Subcutaneous abdominal adipose tissue (tissue), 5 donors: ENCODE data around the gene EYS.
"Not testable (repeated sequence)": the region's sequence is repeated elsewhere in the genome, so short reads cannot be mapped to it uniquely, and the experiment has no call there.

Experiments
- H3K27ac ChIP-seq: one replicate; pipeline ENCODE4 v1.7.0; 2013; ENCODE audit warnings: low read depth, mild to moderate bottlenecking, inconsistent platforms, low read length, moderate library complexity
- H3K27me3 ChIP-seq, 5 donors: one replicate each; pipeline ENCODE4 v1.7.0; 2013; ENCODE audit warnings: low read length in 5 of 5, inconsistent platforms in 1 of 5; ENCODE audit not compliant: control insufficient read depth in 5 of 5, insufficient read depth in 4 of 5
- H3K36me3 ChIP-seq, 5 donors: one replicate each; pipeline ENCODE4 v1.7.0; 2013; ENCODE audit warnings: low read length in 5 of 5; ENCODE audit not compliant: control insufficient read depth in 5 of 5, insufficient read depth in 5 of 5
- H3K4me1 ChIP-seq, 5 donors: one replicate each; pipeline ENCODE4 v1.7.0; 2013; ENCODE audit warnings: low read length in 5 of 5, mild to moderate bottlenecking in 3 of 5, moderate library complexity in 1 of 5; ENCODE audit not compliant: control insufficient read depth in 5 of 5, insufficient read depth in 5 of 5
- H3K4me3 ChIP-seq, 5 donors: one replicate each; pipeline ENCODE4 v1.7.0; 2013; ENCODE audit warnings: low read length in 5 of 5, low read depth in 1 of 5
- H3K9ac ChIP-seq, 5 donors: one replicate each; pipeline ENCODE4 v1.7.0; 2013; ENCODE audit warnings: low read length in 5 of 5, mild to moderate bottlenecking in 4 of 5, moderate library complexity in 3 of 5
- H3K9me3 ChIP-seq, 5 donors: one replicate each; pipeline ENCODE4 v1.7.0; 2013; ENCODE audit warnings: low read length in 5 of 5; ENCODE audit not compliant: control insufficient read depth in 5 of 5
- donor health status: healthy.
- donor health status: healthy.
- donor health status: healthy.
- donor health status: healthy.
- donor health status: healthy.

The EYS gene

GRCh38 chr6:63744810-63745209 lies 1962.2 kb downstream of the EYS start:
- H3K4me1 ChIP-seq, result no peaks in the 10 kb centered on the region
- peaks cover 0 to 4% (median 0%) of the 10 kb centered on the region in 5 donors for H3K9me3 ChIP-seq
- peaks cover 0 to 5% (median 0%) of the 10 kb centered on the region in 5 donors for H3K36me3 ChIP-seq
- no peak overlapping the region for H3K27ac ChIP-seq
- H3K9ac ChIP-seq, result no peak overlapping the region
- H3K4me3 ChIP-seq, result no peak overlapping the region
- H3K27me3 ChIP-seq, result no peaks in the 10 kb centered on the region

DNA sequence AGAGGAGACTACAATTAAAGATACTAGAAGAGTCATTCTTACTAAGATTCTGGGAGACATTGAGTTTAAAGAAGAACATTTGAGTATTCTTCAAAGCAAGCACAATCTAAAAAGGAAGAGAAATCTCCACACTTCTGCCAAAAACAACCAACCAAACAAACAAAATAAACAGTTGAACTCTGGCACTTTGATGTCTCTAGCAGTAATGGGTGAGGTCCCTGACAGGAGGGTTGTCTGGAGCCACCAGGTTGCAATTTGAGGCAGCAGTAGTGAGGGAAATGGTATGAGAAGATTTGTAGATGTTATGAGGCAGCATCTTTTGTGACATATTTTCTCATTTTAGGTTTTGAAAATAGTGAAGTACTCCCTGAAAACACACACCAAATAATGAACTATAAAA lies 1963.3 kb downstream of the EYS start:
- Histone ChIP-seq H3K27me3 (no peaks in the 10 kb centered on the region), H3K4me1 (no peaks in the 10 kb centered on the region), H3K9ac (no peak overlapping the region), H3K36me3 (peaks cover 0 to 5% (median 0%) of the 10 kb centered on the region in 5 donors), H3K4me3 (no peak overlapping the region), H3K27ac (no peak overlapping the region), H3K9me3 (peaks cover 0 to 4% (median 0%) of the 10 kb centered on the region in 5 donors)

DNA sequence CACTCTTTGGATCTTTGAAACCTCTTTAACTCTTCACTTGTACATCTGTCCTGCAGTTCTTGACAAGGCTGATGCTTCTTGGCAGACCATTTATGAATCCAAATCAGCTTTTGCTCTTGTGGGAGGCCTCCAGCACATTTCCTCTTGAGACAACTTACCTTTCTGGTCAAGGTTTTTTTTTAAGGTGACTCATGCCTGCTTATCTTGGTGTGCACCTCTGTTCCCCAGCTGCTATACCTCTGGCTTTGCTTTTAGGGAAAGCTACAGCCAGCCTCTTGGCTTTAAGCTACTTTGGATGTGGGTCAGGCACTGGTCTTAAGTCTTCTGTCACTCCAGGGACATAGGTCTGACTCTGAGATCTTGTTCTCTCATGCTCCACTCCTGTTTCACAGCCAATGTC lies 1965.0 kb downstream of the EYS start:
- H3K36me3 ChIP-seq, result peaks cover 0 to 5% (median 0%) of the 10 kb centered on the region in 5 donors
- H3K4me1 ChIP-seq, result no peaks in the 10 kb centered on the region
- peaks cover 0 to 3% (median 0%) of the 10 kb centered on the region in 5 donors for H3K9me3 ChIP-seq
- no peaks in the 10 kb centered on the region for H3K27me3 ChIP-seq
- no peak overlapping the region for H3K9ac ChIP-seq
- H3K27ac ChIP-seq, result no peak overlapping the region
- no peak overlapping the region for H3K4me3 ChIP-seq

DNA sequence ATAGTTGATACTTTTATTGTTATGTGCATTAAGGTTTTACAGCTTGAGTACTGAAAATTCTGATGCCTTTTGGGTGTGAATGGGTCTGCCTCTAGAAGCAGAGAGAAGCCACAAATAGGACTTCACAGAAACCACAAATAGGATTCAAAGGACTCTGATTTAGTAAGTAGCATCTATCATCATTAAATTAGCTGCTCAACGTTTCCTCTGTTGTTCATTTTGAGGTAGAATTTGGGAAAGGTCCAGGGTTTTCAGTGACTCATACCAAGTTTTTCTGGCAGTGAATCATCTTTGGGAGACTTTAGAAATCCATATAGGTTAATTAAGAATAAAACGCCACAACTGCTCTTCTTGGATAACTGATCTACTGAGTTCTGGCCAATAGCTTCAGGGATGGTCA lies 1966.3 kb downstream of the EYS start:
- no peaks in the 10 kb centered on the region for H3K9me3 ChIP-seq

DNA sequence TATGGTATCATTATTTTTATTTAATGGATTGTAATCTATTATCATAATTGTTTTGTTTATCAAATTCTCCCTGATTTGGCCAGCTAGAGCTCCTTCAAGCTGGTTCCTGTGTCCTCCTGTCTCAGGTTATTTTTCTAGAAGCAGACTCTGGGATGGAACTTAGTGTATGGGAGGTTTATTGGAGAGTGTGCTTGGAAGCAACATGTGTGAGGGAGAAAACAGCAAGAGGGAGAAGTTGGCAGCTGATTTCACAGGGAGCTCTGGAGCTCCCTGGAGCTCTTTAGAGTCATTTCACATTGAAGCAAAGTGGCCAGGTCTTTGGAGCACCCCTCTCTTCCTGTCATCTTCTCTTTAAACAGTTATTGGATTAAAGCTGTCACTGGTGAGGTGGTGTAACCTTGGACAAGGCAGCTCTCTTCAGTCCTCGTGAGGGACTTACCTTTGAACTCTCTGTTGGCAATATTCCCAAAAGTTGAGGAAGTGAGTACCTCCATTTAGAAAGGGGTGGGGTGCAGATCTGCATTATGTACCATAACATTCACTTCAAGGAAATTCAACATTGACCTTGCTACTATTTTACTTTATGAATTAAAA lies 1967.8 kb downstream of the EYS start:
- H3K27ac ChIP-seq, result no peak overlapping the region
- H3K9ac ChIP-seq, result no peak overlapping the region
- H3K4me3 ChIP-seq, result no peak overlapping the region
- H3K4me1 ChIP-seq, result no peaks in the 10 kb centered on the region
- peaks cover 0 to 5% (median 0%) of the 10 kb centered on the region in 5 donors for H3K36me3 ChIP-seq
- H3K27me3 ChIP-seq, result no peaks in the 10 kb centered on the region
- no peaks in the 10 kb centered on the region for H3K9me3 ChIP-seq

More for the DNA sequence above, 1966.3 kb downstream of the EYS start:
- Histone ChIP-seq H3K9ac (no peak overlapping the region), H3K36me3 (peaks cover 0 to 5% (median 0%) of the 10 kb centered on the region in 5 donors), H3K27ac (no peak overlapping the region), H3K27me3 (no peaks in the 10 kb centered on the region), H3K4me3 (no peak overlapping the region), H3K4me1 (no peaks in the 10 kb centered on the region)

GRCh38 chr6:63738190-63738589 lies 1968.8 kb downstream of the EYS start:
- H3K4me1 ChIP-seq, H3K27me3 ChIP-seq, H3K4me3 ChIP-seq, H3K9me3 ChIP-seq, H3K9ac ChIP-seq, H3K36me3 ChIP-seq, H3K27ac ChIP-seq: not testable (repeated sequence)

DNA sequence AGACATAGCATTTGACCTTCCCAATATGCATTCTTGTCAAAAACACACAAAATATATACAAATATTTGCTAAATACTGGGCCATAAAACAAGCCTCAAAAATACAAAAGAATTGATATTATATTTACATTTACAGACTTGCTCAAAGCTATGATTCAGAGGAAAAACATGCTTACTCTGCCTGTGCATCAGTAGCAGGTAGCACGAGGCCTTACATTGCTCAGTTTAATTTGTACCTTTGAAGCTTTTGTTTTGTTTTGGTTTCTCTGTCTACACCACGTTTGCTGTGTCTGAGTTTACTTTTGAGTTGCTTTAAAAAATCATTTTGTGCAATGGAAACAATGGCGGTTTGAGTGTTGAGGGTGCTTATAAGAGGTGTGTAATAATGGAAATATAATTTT lies 1972.1 kb downstream of the EYS start:
- no peak overlapping the region for H3K4me3 ChIP-seq
- H3K4me1 ChIP-seq, result no peaks in the 10 kb centered on the region
- peaks cover 0 to 5% (median 0%) of the 10 kb centered on the region in 5 donors for H3K36me3 ChIP-seq
- H3K27ac ChIP-seq, result no peak overlapping the region
- no peaks in the 10 kb centered on the region for H3K9me3 ChIP-seq
- no peaks in the 10 kb centered on the region for H3K27me3 ChIP-seq
- no peak overlapping the region for H3K9ac ChIP-seq

GRCh38 chr6:63732336-63732735 lies 1974.7 kb downstream of the EYS start:
- no peaks in the 10 kb centered on the region for H3K9me3 ChIP-seq
- no peaks in the 10 kb centered on the region for H3K4me1 ChIP-seq
- no peaks in the 10 kb centered on the region for H3K27me3 ChIP-seq
- H3K36me3 ChIP-seq, result peaks cover 0 to 5% (median 0%) of the 10 kb centered on the region in 5 donors
- H3K9ac ChIP-seq, result no peak overlapping the region
- H3K4me3 ChIP-seq, result no peak overlapping the region
- H3K27ac ChIP-seq, result no peak overlapping the region

DNA sequence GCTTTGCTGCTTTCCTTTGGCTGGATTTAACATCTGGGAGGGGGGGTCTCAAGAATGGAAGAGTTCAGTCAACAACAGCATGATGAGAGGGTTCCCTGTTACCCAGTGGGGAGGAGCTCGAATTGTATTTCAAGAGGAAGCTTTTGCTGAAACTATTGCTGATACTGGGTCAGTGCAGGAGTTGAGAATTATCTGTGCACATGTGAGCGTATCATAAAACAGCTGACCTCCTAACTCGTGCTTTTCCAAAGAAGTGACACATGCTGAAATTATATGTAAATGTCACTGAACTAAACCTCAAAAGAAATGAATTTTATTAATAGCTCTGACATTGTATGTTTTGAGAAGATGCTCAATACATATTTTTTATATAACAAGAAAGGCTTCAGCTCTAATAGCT lies 1975.1 kb downstream of the EYS start:
- Histone ChIP-seq H3K27ac (no peak overlapping the region), H3K9me3 (no peaks in the 10 kb centered on the region)

DNA sequence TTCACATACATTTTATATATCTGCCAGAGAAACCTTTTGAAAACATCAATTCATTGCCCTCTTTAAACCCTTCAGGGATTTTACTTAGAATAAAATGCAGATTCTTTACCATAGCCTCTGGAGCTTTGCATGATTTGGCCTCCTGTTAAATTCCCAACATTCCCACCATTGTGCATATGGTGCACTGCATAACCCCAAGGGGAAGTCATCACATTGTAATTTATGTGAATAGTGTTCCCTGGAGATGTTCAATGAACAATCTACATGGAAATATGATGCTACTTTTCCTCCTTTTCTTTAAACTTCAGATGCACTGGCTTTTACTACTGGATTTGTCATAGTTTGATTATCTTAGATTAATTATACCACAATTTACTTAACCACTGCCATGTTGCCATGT lies 1976.7 kb downstream of the EYS start:
- Histone ChIP-seq H3K4me1 (no peaks in the 10 kb centered on the region), H3K9ac (no peak overlapping the region), H3K36me3 (peaks cover 0 to 5% (median 0%) of the 10 kb centered on the region in 5 donors), H3K27ac (no peak overlapping the region), H3K27me3 (no peaks in the 10 kb centered on the region), H3K9me3 (no peaks in the 10 kb centered on the region), H3K4me3 (no peak overlapping the region)

More for the DNA sequence above, 1975.1 kb downstream of the EYS start:
- H3K36me3 ChIP-seq, result peaks cover 0 to 5% (median 0%) of the 10 kb centered on the region in 5 donors
- H3K4me1 ChIP-seq, result no peaks in the 10 kb centered on the region
- no peaks in the 10 kb centered on the region for H3K27me3 ChIP-seq
- H3K4me3 ChIP-seq, result no peak overlapping the region
- no peak overlapping the region for H3K9ac ChIP-seq
